ENCODE data around the gene ZNF366.

The ZNF366 gene

GRCh38 chr5:72452515-72453245, 54.5 kb downstream of the ZNF366 start:
- TF ChIP-seq, protein P1, sequence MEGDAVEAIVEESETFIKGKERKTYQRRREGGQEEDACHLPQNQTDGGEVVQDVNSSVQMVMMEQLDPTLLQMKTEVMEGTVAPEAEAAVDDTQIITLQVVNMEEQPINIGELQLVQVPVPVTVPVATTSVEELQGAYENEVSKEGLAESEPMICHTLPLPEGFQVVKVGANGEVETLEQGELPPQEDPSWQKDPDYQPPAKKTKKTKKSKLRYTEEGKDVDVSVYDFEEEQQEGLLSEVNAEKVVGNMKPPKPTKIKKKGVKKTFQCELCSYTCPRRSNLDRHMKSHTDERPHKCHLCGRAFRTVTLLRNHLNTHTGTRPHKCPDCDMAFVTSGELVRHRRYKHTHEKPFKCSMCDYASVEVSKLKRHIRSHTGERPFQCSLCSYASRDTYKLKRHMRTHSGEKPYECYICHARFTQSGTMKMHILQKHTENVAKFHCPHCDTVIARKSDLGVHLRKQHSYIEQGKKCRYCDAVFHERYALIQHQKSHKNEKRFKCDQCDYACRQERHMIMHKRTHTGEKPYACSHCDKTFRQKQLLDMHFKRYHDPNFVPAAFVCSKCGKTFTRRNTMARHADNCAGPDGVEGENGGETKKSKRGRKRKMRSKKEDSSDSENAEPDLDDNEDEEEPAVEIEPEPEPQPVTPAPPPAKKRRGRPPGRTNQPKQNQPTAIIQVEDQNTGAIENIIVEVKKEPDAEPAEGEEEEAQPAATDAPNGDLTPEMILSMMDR (IDR thresholded peaks at IDR 0.05; ENCODE audit: control insufficient read depth, extremely low read depth, insufficient read depth): no peak

DNA sequence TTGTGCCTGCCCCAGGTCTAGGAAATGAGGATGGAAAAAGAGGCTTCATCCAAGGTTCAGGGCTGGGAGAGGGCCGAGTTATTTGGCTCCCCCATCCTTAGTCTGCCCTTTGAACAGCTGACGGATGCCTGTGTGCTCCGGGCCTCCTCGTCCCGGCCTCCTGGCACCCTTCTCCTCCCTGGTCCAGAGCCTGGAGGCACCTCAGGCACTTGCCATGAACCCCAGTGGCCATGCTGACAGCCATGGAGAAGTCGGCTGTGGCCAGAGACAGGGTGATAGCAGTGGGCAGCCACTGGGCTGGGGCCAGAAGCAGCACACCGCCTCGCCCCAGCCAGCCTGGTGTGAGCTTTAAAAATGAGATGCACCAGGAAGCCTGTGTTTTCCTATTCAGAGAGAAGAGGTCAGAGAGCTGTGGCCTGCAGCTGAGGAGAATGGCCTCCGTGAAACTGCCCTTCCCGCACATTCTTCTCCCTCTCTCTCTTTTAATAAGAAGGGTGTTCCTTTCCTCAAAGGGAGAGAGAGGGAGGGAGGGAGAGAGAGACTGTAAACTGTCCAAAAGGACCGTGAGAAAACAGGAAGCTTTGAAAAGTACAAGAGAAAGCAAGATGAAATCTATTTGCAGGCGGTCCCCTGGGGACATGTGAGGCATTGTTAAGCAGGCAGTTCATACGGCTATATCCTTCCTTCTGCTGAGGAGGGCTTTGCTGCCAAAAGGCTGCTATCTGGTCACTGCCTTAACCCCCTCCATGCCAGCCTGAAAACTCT, 55.3 kb downstream of the ZNF366 start:
- TF ChIP-seq, protein P1 (IDR thresholded peaks at IDR 0.05; ENCODE audit: control insufficient read depth, extremely low read depth, insufficient read depth): no peak
- H3K4me3 ChIP-seq (ENCODE audit: low read depth, low read length): no peak overlapping the region
- DNase-seq (ENCODE audit: low read depth): peak; percentile 30

More at GRCh38 chr5:72452515-72453245, 54.5 kb downstream of the ZNF366 start:
- DNase-seq (ENCODE audit: low read depth): no peak
- H3K4me3 ChIP-seq (ENCODE audit: low read depth, low read length): no peak overlapping the region

- DNase-seq (ENCODE audit: low read depth): no peak
- no peak overlapping the region for H3K4me3 ChIP-seq (ENCODE audit: low read depth, low read length)
- TF ChIP-seq, protein P1 (IDR thresholded peaks at IDR 0.05; ENCODE audit: control insufficient read depth, extremely low read depth, insufficient read depth): no peak
Measured at GRCh38 chr5:72448368-72448767, 58.8 kb downstream of the ZNF366 start.

DNA sequence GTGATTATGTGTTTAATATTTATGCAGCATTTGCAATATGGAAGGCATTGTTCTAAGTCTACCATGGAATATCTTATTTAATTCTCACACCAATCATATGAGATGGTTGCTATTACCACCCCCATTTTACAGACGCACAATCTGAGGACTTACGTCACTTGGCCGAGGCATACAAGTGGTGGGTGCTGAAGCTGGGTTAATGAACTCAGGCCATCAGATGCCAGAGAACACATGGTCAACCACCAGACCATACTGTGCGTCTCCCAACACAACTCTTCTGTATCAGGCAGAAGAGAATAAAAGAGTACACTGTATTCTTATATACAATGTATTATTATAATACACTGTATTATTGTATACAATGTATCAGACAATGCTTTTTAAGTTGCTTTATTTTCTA, 59.5 kb downstream of the ZNF366 start:
- TF ChIP-seq, protein P1 (IDR thresholded peaks at IDR 0.05; ENCODE audit: control insufficient read depth, extremely low read depth, insufficient read depth): no peak
- no peak overlapping the region for H3K4me3 ChIP-seq (ENCODE audit: low read depth, low read length)
- no peak for DNase-seq (ENCODE audit: low read depth)

DNA sequence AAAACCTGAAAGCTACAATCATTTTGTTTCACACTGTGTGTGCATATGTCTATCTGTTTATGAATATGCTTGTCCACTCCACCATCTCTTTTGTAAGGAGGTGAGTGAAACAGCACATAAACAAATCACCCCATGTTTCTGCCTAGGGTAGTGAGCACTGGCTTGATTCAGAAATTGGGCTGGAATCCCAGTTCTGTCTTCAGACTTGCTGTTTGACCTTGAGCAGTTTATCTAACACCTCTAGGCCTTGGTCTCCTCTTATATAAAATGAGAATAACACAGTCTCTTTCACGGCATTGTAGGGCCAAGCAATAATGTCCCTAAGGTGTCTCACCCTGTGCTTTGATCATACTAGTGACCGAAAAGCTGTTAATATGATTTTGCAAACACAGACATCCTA, 61.2 kb downstream of the ZNF366 start:
- TF ChIP-seq, protein P1 (IDR thresholded peaks at IDR 0.05; ENCODE audit: control insufficient read depth, extremely low read depth, insufficient read depth): no peak
- DNase-seq (ENCODE audit: low read depth): no peak
- no peak overlapping the region for H3K4me3 ChIP-seq (ENCODE audit: low read depth, low read length)

DNA sequence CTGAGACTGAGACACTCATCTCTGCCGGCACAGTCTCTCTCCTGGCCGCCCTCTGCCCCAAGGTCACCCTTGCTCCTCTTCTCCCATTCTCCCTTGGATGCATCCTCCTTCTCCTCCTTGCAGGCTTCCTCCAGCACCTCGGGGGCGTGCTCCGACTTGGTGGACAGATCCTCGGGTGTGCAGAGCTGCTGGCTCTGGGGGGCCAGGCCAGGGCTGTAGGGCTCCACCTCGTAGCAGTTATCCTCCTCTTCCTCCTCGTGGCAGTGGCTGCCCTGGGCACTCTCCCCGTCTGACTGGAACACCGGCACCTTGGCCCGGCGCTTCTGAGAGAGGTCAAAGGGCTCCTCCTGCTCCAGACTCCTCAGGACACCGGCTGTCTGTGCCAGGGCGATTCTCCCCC, 63.3 kb downstream of the ZNF366 start:
- TF ChIP-seq, protein P1 (IDR thresholded peaks at IDR 0.05; ENCODE audit: control insufficient read depth, extremely low read depth, insufficient read depth): no peak
- H3K4me3 ChIP-seq (ENCODE audit: low read depth, low read length): no peak overlapping the region
- DNase-seq (ENCODE audit: low read depth): no peak

Measured in LNCaP clone FGC (cell line).